ENCODE results near the gene CNOT1.

Gene CNOT1

GRCh38 chr16:58636466-58636865 is 6.8 kb upstream of the CNOT1 start:
- H3K79me2 ChIP-seq (ENCODE audit: insufficient read depth, low read length): no peaks in the 10 kb centered on the region
- H3K9me2 ChIP-seq (ENCODE audit: low read depth, low read length): no peaks in the 10 kb centered on the region
- H3K4me1 ChIP-seq (ENCODE audit: insufficient read depth, low read length, severe bottlenecking): no peaks in the 10 kb centered on the region
- H3K27me3 ChIP-seq (ENCODE audit: insufficient read depth, low read length): no peaks in the 10 kb centered on the region
- no peaks in the 10 kb centered on the region for H3K36me3 ChIP-seq (ENCODE audit: insufficient read depth, low read length)
- H3K4me3 ChIP-seq (ENCODE audit: low read depth, low read length, poor library complexity, severe bottlenecking): no peak overlapping the region
- H3K9me3 ChIP-seq (ENCODE audit: low read length): no peaks in the 10 kb centered on the region
- no peak overlapping the region for H3K27ac ChIP-seq (ENCODE audit: low read depth, low read length, poor library complexity, severe bottlenecking)
- no peaks in the 10 kb centered on the region for H3F3A ChIP-seq (ENCODE audit: insufficient read depth, low read length)
- TF ChIP-seq CTCF (IDR thresholded peaks at IDR 0.05; ENCODE audit: low read length) (no peak), EZH2 (IDR thresholded peaks at IDR 0.05; ENCODE audit: borderline replicate concordance, low read length) (no peak)
- no peak overlapping the region for H3K9ac ChIP-seq (ENCODE audit: low read length)
- no peak overlapping the region for H2AFZ ChIP-seq (ENCODE audit: low read length)
- H3K4me2 ChIP-seq (ENCODE audit: low read length): no peak overlapping the region
- H4K20me1 ChIP-seq (ENCODE audit: insufficient read depth, low read length): no peaks in the 10 kb centered on the region

- H3K79me2 ChIP-seq (ENCODE audit: insufficient read depth, low read length): no peaks in the 10 kb centered on the region
- no peak overlapping the region for H2AFZ ChIP-seq (ENCODE audit: low read length)
- no peaks in the 10 kb centered on the region for H3K9me2 ChIP-seq (ENCODE audit: low read depth, low read length)
- H3K27ac ChIP-seq (ENCODE audit: low read depth, low read length, poor library complexity, severe bottlenecking): no peak overlapping the region
- no peaks in the 10 kb centered on the region for H3K27me3 ChIP-seq (ENCODE audit: insufficient read depth, low read length)
- H3K9me3 ChIP-seq (ENCODE audit: low read length): no peaks in the 10 kb centered on the region
- no peaks in the 10 kb centered on the region for H3K36me3 ChIP-seq (ENCODE audit: insufficient read depth, low read length)
- TF ChIP-seq EZH2 (IDR thresholded peaks at IDR 0.05; ENCODE audit: borderline replicate concordance, low read length) (no peak), CTCF (IDR thresholded peaks at IDR 0.05; ENCODE audit: low read length) (no peak)
- no peak overlapping the region for H3K4me2 ChIP-seq (ENCODE audit: low read length)
- H3K4me3 ChIP-seq (ENCODE audit: low read depth, low read length, poor library complexity, severe bottlenecking): no peak overlapping the region
- no peaks in the 10 kb centered on the region for H4K20me1 ChIP-seq (ENCODE audit: insufficient read depth, low read length)
- peaks cover 3% of the 10 kb centered on the region for H3K4me1 ChIP-seq (ENCODE audit: insufficient read depth, low read length, severe bottlenecking)
- no peaks in the 10 kb centered on the region for H3F3A ChIP-seq (ENCODE audit: insufficient read depth, low read length)
- no peak overlapping the region for H3K9ac ChIP-seq (ENCODE audit: low read length)
Observed at GRCh38 chr16:58635502-58635901, 5.9 kb upstream of the CNOT1 start.

- Histone ChIP-seq H3K9me2 (ENCODE audit: low read depth, low read length) (no peaks in the 10 kb centered on the region), H3K36me3 (ENCODE audit: insufficient read depth, low read length) (no peaks in the 10 kb centered on the region), H3K27ac (ENCODE audit: low read depth, low read length, poor library complexity, severe bottlenecking) (no peak overlapping the region), H3F3A (ENCODE audit: insufficient read depth, low read length) (no peaks in the 10 kb centered on the region), H3K79me2 (ENCODE audit: insufficient read depth, low read length) (peaks cover 3% of the 10 kb centered on the region), H3K4me1 (ENCODE audit: insufficient read depth, low read length, severe bottlenecking) (peaks cover 4% of the 10 kb centered on the region), H2AFZ (ENCODE audit: low read length) (no peak overlapping the region), H3K9ac (ENCODE audit: low read length) (no peak overlapping the region), H3K9me3 (ENCODE audit: low read length) (no peaks in the 10 kb centered on the region), H3K4me3 (ENCODE audit: low read depth, low read length, poor library complexity, severe bottlenecking) (no peak overlapping the region), H3K27me3 (ENCODE audit: insufficient read depth, low read length) (no peaks in the 10 kb centered on the region), H4K20me1 (ENCODE audit: insufficient read depth, low read length) (no peaks in the 10 kb centered on the region), H3K4me2 (ENCODE audit: low read length) (no peak overlapping the region)
- TF ChIP-seq CTCF (IDR thresholded peaks at IDR 0.05; ENCODE audit: low read length) (no peak), EZH2 (IDR thresholded peaks at IDR 0.05; ENCODE audit: borderline replicate concordance, low read length) (no peak)
Observed at GRCh38 chr16:58634265-58634802, 4.7 kb upstream of the CNOT1 start.

Measured in OCI-LY1 (cell line).